ENCODE results near the gene NR2F1-AS1. TPM values are rescaled to one million over a fixed set of nuclear protein-coding genes. Genes with fewer than 3 reads are reported as not detected.
A peak's percentile ranks its signal among the peaks of the same experiment; 100 is the strongest.

NR2F1-AS1 gene
- polyA plus RNA-seq, 2 of the 4 experiments (the other 2 are of a cell fraction) = 5.5 to 8.3 TPM

DNA sequence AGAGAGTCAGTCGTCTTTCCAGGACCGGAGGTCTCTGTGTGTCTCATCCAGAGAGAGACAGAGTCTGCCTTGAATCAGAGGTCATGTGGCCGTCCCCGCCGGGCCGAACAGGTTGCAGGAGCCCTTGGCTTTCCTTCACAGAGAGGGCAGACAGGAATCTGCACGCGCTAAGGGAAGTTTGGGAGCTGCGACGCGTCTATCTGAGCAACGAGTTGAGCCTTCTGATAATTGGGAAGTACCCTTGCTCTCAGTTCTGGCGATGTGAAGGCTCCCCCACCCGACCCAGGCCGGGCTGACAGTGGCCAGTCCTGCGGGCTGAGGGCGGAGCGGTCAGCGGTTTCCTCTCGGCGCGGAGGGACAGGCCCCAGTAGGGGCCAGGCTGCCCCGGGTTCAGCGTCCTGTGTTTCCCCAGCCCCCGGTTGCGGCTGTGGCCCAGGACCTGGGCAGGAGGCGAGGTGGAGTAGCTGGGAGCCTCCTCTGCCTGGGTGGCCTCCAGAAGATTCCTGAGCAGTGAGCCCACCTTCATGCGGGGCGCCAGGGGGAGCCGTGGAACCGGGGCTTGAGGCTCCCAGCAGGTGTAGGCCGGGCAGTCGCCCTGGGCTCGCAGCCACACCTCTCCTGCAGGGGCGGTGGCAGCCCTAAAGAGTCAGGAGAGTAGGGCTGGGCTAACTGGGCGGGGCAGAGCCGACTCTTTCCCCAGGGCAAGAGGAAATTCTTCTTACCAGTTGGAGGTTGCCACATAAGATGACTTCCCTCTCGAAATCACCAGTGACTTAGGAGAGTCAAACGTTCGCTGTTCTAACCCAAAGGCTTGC lies 15.9 kb upstream of the NR2F1-AS1 start:
- WGBS (ENCODE audit: missing lambda C conversion rate) = 80% methylated on average over 21 of the region's 40 CpGs
- TF ChIP-seq SMC3 (IDR thresholded peaks at IDR 0.05) (no peak), JUNB (IDR thresholded peaks at IDR 0.05) (no peak), HEYL (CRISPR knock-in tag; IDR thresholded peaks at IDR 0.05) (no peak), HOXA7 (CRISPR knock-in tag; IDR thresholded peaks at IDR 0.05) (no peak), MAX (IDR thresholded peaks at IDR 0.05) (no peak), NPAS2 (CRISPR knock-in tag; IDR thresholded peaks at IDR 0.05; ENCODE audit: borderline replicate concordance) (no peak), TP53 (CRISPR knock-in tag; IDR thresholded peaks at IDR 0.05) (no peak), HOXB5 (CRISPR knock-in tag; IDR thresholded peaks at IDR 0.05) (no peak), RARB (CRISPR knock-in tag; IDR thresholded peaks at IDR 0.05) (no peak), REST (IDR thresholded peaks at IDR 0.05) (no peak), EHF (CRISPR knock-in tag; IDR thresholded peaks at IDR 0.05) (no peak), RNF2 (IDR thresholded peaks at IDR 0.05; ENCODE audit: borderline replicate concordance, low read depth) (no peak), FOXS1 (CRISPR knock-in tag; IDR thresholded peaks at IDR 0.05) (no peak), SREBF2 (IDR thresholded peaks at IDR 0.05) (no peak), USF2 (IDR thresholded peaks at IDR 0.05) (no peak), MAFK (IDR thresholded peaks at IDR 0.05; ENCODE audit: partially characterized antibody) (no peak)
- Histone ChIP-seq H3K9me3 (no peaks in the 10 kb centered on the region), H3K4me1 (0 out of 3 replicates have a peak, but pooled peaks cover 5% of the 10 kb centered on the region), H3K4me3 (no peak overlapping the region), H3K27ac (no peak overlapping the region), H3K4me2 (no peak overlapping the region)
- DNase-seq (ENCODE audit: low read depth in 1 of 2, low spot score in 1 of 2) = peak in 1 of 2 experiments; percentile 32
- ChIA-PET CTCF (interaction anchor here (0.9 to 3.0 kb wide), 3 partner anchors 10 to 204 kb away, joined by 4 to 15 read pairs (median 7); no protein-coding TSS in a partner anchor), POLR2A (no interaction called here)
- no peak for FAIRE-seq
- peak in 1 of 2 experiments; percentile 80; a peak in 3 of 6 replicates for ATAC-seq

DNA sequence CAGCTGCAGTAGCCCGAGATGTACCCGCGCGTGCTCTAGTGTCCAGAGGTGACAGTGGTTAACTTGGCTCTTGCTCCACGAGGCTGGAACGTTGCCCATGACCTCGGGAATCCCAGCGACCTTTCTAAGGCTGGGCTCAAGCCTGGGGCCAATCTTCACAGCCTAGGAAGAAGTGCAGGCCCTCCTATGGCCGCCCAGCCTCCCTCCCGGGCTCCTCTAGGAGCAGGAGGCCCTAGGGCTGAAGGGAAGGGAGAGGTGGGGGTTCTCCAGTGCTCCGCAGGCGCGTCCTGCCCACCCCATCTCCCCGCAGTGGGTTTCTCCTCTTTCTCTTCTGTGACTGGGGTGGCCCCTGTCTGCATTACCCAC lies 15.3 kb upstream of the NR2F1-AS1 start:
- Histone ChIP-seq H3K27ac (no peak overlapping the region), H3K4me3 (no peak overlapping the region), H3K9me3 (no peaks in the 10 kb centered on the region), H3K4me1 (0 out of 3 replicates have a peak, but pooled peaks cover 5% of the 10 kb centered on the region), H3K4me2 (no peak overlapping the region)
- WGBS (ENCODE audit: missing lambda C conversion rate) = 85% methylated on average over 12 of the region's 14 CpGs
- no peak for ATAC-seq
- CTCF ChIA-PET = interaction anchor here (1.1 to 3.0 kb wide), 3 partner anchors 9 to 204 kb away, joined by 4 to 15 read pairs (median 7); no protein-coding TSS in a partner anchor
- POLR2A ChIA-PET = no interaction called here
- no peak for FAIRE-seq
- TF ChIP-seq BHLHE40 (IDR thresholded peaks at IDR 0.05; ENCODE audit: low read depth, low read length) = no peak
- no peak for TF ChIP-seq HES2 (IDR thresholded peaks at IDR 0.05)
- no peak for TF ChIP-seq MAFK (IDR thresholded peaks at IDR 0.05; ENCODE audit: partially characterized antibody)
- TF ChIP-seq EHF (CRISPR knock-in tag; IDR thresholded peaks at IDR 0.05) = no peak
- no peak for TF ChIP-seq MAZ (IDR thresholded peaks at IDR 0.05; ENCODE audit: borderline replicate concordance, low read depth, low read length)
- no peak for DNase-seq (ENCODE audit: low read depth in 1 of 2, low spot score in 1 of 2)

Measured in A549 (cell line).